Chondrocyte (in vitro differentiated cells): ENCODE measurements around the gene TBC1D12. TPM values are rescaled to one million over a fixed set of nuclear protein-coding genes. Genes with fewer than 3 reads are reported as not detected.

ENCODE experiments used
- DNase-seq: peaks from one replicate; pipeline ENCODE4 v3.0.0; 2021; ENCODE audit warnings: mixed read lengths, low spot score
- H3K27ac Mint-ChIP-seq: one replicate; pipeline ENCODE4 v1.8.0; 2021; ENCODE audit warnings: mild to moderate bottlenecking, moderate library complexity, mixed read lengths; ENCODE audit not compliant: unreplicated experiment
- H3K27me3 Mint-ChIP-seq: 2 replicates; pipeline ENCODE4 v1.8.0; 2021; ENCODE audit warnings: low read depth, mixed read lengths
- H3K36me3 Mint-ChIP-seq: 2 replicates; pipeline ENCODE4 v1.8.0; 2021; ENCODE audit warnings: low read depth, mixed read lengths
- H3K4me1 Mint-ChIP-seq: 2 replicates; pipeline ENCODE4 v1.8.0; 2021; ENCODE audit warnings: low read depth, mild to moderate bottlenecking, mixed read lengths
- H3K4me3 Mint-ChIP-seq: one replicate; pipeline ENCODE4 v1.8.0; 2021; ENCODE audit warnings: mild to moderate bottlenecking, moderate library complexity, mixed read lengths; ENCODE audit not compliant: unreplicated experiment
- H3K9me3 Mint-ChIP-seq: 2 replicates; pipeline ENCODE4 v1.8.0; 2021; ENCODE audit warnings: low read depth, mixed read lengths
- CTCF ChIP-seq: fragments of 200-600 bp; sonication (generic); IDR thresholded peaks from 2 replicates; pipeline ENCODE4 v1.5.0; 2021; ENCODE audit warnings: antibody characterized with exemption, mild to moderate bottlenecking, moderate library complexity
- total RNA-seq: library from RNA; stranded (reverse); gene quantifications from 3 replicates; pipeline ENCODE4 v1.2.1, GENCODE V29; 2021

Gene TBC1D12
- total RNA-seq, 1 donor from 2014 or later = 26.3 TPM

- Mint-ChIP-seq H3K36me3 (peaks cover 4% of the 10 kb centered on the region), H3K9me3 (no peaks in the 10 kb centered on the region), H3K4me3 (peak overlapping the region; percentile 1), H3K4me1 (peaks cover 28% of the 10 kb centered on the region), H3K27ac (peak overlapping the region; percentile 82), H3K27me3 (no peaks in the 10 kb centered on the region)
- TF ChIP-seq CTCF = no peak
- no peak for DNase-seq
Measured at GRCh38 chr10:94496010-94496409, 93.7 kb downstream of the TBC1D12 start.

GRCh38 chr10:94496646-94497045, 94.3 kb downstream of the TBC1D12 start:
- peaks cover 21% of the 10 kb centered on the region for H3K4me1 Mint-ChIP-seq
- no peak for DNase-seq
- H3K27me3 Mint-ChIP-seq = no peaks in the 10 kb centered on the region
- peak overlapping the region; percentile 82 for H3K27ac Mint-ChIP-seq
- TF ChIP-seq CTCF = no peak
- H3K9me3 Mint-ChIP-seq = no peaks in the 10 kb centered on the region
- H3K4me3 Mint-ChIP-seq = no peak overlapping the region
- peaks cover 4% of the 10 kb centered on the region for H3K36me3 Mint-ChIP-seq

DNA sequence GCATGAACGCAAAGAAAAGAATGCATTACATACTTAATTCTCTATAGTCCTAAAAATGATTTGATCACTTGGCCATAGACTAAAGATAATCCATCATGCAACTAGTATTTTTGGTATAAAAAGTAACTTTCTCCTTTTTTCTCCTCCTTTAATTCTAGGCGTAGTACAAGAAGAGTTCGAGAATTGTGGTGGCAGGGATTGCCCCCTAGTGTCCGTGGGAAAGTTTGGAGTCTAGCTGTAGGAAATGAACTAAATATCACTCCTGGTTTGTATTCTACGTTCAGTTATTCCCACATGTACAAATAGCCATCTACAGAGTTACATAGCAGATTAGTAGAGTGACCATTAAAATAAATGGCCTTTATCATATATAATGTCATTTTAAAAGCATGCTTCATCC, 97.7 kb downstream of the TBC1D12 start:
- Mint-ChIP-seq H3K27me3 (no peaks in the 10 kb centered on the region), H3K36me3 (peaks cover 10% of the 10 kb centered on the region), H3K9me3 (no peaks in the 10 kb centered on the region), H3K4me3 (no peak overlapping the region), H3K4me1 (peaks cover 16% of the 10 kb centered on the region), H3K27ac (no peak overlapping the region)
- peak; percentile 79 for TF ChIP-seq CTCF
- no peak for DNase-seq

- no peak for DNase-seq
- Mint-ChIP-seq H3K4me3 (no peak overlapping the region), H3K27me3 (no peaks in the 10 kb centered on the region), H3K4me1 (peaks cover 3% of the 10 kb centered on the region), H3K36me3 (peaks cover 18% of the 10 kb centered on the region), H3K9me3 (no peaks in the 10 kb centered on the region), H3K27ac (no peak overlapping the region)
- TF ChIP-seq CTCF = no peak
Measured at GRCh38 chr10:94521276-94522250, 119.2 kb downstream of the TBC1D12 start.

DNA sequence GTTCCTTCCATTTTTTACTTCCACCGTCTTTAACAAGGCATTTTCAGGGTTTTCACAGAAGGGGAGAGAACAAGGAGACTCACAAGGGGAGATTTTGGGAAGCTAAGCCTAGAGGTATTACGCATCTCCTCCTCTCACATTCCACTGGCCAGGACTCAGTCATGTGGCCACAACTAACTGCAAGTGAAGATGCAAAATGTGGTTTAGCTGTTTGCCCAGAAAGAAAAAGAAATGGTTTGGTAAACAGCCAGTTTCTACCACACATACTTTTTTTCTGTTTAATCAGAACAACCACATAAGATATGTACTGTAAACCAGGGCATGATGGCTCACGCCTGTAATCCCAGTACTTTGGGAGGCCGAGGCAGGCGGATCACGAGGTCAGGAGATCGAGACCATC, 121.8 kb downstream of the TBC1D12 start:
- no peaks in the 10 kb centered on the region for H3K27me3 Mint-ChIP-seq
- H3K4me1 Mint-ChIP-seq = peaks cover 3% of the 10 kb centered on the region
- DNase-seq = no peak
- H3K9me3 Mint-ChIP-seq = no peaks in the 10 kb centered on the region
- peaks cover 28% of the 10 kb centered on the region for H3K36me3 Mint-ChIP-seq
- H3K27ac Mint-ChIP-seq = no peak overlapping the region
- no peak overlapping the region for H3K4me3 Mint-ChIP-seq
- TF ChIP-seq CTCF = no peak
